Sigmoid colon (tissue), 4 donors: Measurements from ENCODE around the gene RIN1.

ENCODE experiments used
- POLR2A ChIP-seq, 2 donors: fragments of 450-650 bp; IDR thresholded peaks; one replicate each; pipeline ENCODE4 v1.6.1; 2016; ENCODE audit warnings: antibody characterized with exemption in 2 of 2, mild to moderate bottlenecking in 2 of 2, moderate library complexity in 2 of 2
- POLR2AphosphoS5 ChIP-seq, 4 donors: sonication (generic); formaldehyde crosslinking; IDR thresholded peaks; one replicate each; pipeline ENCODE4 v1.6.1; 2017; ENCODE audit warnings: antibody characterized with exemption in 4 of 4
- TF ChIP-seq, protein P1 (sequence below), 4 experiments: fragments of 450-650 bp in 3 of 4; fragments of 200-600 bp in 1 of 4; IDR thresholded peaks; one replicate each; pipeline ENCODE4 v1.5.1; 2016 to 2019; ENCODE audit warnings: antibody characterized with exemption in 4 of 4, mild to moderate bottlenecking in 3 of 4, moderate library complexity in 2 of 4

DNA sequence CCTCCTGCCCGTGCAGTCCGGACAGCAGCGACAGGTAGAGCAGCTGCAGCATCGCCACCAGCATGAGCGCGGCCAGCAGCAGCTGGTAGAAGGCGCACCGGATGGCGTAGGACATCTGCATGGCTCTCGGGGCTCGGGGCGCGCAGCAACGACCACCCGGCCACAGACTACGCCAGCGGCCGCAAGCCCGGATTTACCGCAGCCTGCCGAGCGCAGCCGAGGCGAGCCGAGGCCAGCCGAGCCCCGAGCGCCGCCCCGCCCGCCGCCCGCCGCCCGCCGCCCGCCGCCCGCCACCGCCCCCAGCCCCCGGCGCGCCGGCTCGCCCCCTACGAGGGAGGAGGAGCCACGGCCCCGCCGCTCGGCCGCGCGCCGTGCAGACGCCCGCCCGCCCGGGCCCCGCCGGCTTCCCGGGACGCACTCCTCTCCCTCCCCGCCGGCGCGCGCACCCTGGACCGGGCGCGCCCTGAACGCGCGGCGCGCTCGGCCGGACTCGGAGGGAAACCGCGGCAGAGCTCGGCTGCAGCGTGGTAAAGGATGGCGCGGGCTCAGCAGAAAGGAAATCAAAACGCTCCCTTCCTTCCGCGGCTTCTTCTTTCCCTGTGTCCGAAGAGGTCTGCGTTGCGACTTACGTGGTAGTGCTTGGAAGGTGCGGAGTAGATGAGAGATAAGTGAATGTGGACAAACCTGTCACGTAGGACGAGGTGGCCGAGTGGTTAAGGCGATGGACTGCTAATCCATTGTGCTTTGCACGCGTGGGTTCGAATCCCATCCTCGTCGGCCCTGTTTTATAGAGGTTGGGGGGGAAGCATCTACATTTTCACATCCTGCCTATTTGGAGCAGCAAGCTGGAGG is 11.4 kb upstream of the RIN1 start, which contains the start of gene B4GAT1:
- TF ChIP-seq, protein P1, sequence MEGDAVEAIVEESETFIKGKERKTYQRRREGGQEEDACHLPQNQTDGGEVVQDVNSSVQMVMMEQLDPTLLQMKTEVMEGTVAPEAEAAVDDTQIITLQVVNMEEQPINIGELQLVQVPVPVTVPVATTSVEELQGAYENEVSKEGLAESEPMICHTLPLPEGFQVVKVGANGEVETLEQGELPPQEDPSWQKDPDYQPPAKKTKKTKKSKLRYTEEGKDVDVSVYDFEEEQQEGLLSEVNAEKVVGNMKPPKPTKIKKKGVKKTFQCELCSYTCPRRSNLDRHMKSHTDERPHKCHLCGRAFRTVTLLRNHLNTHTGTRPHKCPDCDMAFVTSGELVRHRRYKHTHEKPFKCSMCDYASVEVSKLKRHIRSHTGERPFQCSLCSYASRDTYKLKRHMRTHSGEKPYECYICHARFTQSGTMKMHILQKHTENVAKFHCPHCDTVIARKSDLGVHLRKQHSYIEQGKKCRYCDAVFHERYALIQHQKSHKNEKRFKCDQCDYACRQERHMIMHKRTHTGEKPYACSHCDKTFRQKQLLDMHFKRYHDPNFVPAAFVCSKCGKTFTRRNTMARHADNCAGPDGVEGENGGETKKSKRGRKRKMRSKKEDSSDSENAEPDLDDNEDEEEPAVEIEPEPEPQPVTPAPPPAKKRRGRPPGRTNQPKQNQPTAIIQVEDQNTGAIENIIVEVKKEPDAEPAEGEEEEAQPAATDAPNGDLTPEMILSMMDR (IDR thresholded peaks at IDR 0.05) = no peak
- TF ChIP-seq POLR2AphosphoS5 (IDR thresholded peaks at IDR 0.05) (peak in 2 of 4 donors; percentile 27 to 48), POLR2A (IDR thresholded peaks at IDR 0.05) (peak in 1 of 2 donors; percentile 18)
